GM19438 (cell line): ENCODE results near the gene SLC25A11.

Source experiments
- ATAC-seq: cut with Tn5 transposase; IDR thresholded peaks from one replicate; pipeline ENCODE4 v1.9.1; 2021; ENCODE audit warnings: low read depth; ENCODE audit not compliant: unreplicated experiment

SLC25A11 gene

DNA sequence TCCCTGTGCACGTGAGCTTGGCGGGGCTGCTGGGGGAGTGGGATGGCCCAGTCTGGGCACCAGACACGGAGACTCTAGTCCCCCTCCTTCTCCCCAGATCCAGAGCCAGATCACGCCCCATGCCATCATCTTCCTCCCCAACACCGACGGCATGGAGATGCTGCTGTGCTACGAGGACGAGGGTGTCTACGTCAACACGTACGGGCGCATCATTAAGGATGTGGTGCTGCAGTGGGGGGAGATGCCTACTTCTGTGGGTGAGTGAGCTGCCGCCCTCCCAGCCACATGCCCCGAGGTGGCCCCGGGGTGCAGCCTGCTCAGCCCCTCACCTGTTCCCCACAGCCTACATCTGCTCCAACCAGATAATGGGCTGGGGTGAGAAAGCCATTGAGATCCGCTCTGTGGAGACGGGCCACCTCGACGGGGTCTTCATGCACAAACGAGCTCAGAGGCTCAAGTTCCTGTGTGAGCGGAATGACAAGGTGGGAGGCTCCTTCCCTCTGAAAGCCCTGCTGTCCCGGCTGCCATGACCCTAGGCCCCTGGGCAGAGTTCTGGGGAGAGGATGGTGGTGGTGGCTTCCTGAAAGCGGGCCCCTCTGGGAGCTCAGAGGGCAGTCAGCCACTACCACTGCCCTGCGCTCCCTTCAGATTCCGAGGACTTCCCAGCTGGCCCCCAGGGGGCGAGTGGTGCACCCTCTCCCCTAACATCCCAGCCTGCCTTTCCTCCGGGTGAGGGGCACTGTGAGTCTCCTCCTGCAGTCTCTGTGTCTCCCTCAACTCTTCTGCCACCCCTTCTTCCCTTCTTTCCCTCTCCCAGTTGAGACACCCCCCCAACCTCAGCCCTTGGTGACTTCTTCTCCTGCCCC, 43.3 kb downstream of the SLC25A11 start:
- ATAC-seq = no peak

DNA sequence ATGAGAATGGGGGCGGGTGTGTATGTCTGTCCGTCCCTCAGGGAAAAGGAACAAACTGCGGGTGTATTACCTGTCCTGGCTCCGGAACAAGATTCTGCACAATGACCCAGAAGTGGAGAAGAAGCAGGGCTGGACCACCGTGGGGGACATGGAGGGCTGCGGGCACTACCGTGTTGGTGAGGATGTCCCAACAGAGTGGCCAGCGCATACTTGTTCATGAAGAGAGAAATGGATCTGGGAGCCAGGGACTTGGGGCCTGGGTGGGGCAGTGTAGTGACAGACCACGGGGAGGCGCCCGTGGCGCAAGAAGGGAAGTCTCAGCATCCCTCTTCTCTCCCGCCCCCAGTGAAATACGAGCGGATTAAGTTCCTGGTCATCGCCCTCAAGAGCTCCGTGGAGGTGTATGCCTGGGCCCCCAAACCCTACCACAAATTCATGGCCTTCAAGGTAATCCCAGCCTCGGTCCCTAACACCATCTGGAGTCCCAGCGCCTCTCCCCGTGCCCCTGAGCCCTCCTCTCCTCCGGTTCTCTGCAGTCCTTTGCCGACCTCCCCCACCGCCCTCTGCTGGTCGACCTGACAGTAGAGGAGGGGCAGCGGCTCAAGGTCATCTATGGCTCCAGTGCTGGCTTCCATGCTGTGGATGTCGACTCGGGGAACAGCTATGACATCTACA, 44.1 kb downstream of the SLC25A11 start:
- ATAC-seq = no peak

DNA sequence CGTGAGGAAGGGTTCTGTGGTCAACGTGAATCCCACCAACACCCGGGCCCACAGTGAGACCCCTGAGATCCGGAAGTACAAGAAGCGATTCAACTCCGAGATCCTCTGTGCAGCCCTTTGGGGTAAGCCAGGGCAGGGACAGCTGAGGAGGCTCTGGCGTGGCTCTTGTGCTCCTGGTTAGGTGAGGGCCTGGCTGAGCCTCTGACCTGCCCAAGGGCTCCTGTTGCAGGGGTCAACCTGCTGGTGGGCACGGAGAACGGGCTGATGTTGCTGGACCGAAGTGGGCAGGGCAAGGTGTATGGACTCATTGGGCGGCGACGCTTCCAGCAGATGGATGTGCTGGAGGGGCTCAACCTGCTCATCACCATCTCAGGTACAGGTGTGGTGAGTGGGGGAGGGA, 44.7 kb downstream of the SLC25A11 start:
- ATAC-seq = no peak

DNA sequence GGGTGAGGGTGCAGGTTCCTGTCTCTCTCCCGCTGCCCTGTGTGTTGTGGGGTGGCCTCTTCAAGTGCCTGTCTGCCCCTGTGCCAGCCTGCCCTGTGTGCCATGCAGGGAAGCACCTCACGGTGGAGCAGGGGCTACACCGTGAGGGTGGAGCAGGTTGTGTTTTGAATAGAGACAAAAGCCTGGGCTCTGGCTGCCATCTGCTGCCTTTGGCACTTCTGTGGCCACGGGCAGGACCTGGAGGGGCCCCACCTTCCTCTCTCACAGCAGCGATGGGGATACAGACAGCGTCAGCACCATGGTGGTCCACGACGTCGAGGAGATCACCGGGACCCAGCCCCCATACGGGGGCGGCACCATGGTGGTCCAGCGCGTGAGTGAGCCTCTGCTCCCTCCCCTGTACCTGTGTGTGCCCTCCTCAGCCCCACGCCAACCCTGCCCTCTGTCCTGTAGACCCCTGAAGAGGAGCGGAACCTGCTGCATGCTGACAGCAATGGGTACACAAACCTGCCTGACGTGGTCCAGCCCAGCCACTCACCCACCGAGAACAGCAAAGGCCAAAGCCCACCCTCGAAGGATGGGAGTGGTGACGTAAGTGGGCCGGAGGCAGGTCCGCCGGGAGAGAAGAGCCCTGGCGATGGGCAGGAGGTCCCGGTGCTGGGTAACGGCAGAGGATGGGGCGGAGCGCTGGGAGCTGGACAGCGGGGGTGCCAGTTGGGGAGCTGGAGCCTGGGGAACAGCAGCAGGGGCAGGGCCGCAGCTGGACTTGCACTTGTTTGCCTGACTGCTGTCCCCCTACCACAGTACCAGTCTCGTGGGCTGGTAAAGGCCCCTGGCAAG, 45.9 kb downstream of the SLC25A11 start:
- no peak for ATAC-seq

DNA sequence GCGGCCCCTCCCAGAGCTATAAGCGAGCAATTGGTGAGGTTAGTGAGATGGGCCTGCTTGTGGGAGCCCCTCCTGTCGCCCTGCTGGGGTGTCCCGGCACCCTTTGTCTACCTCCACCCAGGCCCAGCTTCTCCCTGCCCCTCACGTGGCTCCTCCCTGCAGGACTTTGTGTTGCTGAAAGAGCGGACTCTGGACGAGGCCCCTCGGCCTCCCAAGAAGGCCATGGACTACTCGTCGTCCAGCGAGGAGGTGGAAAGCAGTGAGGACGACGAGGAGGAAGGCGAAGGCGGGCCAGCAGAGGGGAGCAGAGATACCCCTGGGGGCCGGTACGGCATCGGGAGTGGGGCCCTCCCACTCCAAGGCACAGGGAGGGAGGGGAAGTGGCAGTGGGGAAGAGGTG, 46.6 kb downstream of the SLC25A11 start:
- ATAC-seq = no peak

DNA sequence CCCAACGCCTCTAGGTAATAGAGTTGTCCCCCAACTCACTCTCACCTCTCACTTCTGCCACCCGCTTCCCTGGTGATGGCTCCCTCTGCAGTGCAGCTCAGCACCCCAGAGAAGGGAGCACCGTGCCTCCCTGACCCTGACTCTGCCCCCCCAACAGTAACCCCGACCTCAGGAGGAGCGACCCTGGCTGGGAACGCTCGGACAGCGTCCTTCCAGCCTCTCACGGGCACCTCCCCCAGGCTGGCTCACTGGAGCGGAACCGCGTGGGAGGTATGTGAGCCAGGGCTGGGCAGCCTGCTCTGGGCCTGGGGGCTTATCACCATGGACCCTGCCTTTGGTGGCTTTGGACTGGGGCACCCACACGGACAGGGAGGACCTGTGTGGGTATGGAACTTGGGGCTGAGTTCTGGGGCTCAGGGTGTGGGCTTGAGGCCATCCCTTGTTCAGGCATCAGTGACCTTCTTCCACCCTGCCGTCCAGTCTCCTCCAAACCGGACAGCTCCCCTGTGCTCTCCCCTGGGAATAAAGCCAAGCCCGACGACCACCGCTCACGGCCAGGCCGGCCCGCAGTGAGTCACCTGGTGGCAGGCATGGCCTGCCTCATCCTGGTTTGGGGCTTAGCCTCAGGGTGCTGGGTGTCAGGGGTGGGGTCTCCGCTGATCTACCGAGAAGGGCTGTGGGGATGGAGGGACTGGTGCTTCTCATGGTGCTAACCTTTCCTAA, 47.2 kb downstream of the SLC25A11 start:
- ATAC-seq = no peak

DNA sequence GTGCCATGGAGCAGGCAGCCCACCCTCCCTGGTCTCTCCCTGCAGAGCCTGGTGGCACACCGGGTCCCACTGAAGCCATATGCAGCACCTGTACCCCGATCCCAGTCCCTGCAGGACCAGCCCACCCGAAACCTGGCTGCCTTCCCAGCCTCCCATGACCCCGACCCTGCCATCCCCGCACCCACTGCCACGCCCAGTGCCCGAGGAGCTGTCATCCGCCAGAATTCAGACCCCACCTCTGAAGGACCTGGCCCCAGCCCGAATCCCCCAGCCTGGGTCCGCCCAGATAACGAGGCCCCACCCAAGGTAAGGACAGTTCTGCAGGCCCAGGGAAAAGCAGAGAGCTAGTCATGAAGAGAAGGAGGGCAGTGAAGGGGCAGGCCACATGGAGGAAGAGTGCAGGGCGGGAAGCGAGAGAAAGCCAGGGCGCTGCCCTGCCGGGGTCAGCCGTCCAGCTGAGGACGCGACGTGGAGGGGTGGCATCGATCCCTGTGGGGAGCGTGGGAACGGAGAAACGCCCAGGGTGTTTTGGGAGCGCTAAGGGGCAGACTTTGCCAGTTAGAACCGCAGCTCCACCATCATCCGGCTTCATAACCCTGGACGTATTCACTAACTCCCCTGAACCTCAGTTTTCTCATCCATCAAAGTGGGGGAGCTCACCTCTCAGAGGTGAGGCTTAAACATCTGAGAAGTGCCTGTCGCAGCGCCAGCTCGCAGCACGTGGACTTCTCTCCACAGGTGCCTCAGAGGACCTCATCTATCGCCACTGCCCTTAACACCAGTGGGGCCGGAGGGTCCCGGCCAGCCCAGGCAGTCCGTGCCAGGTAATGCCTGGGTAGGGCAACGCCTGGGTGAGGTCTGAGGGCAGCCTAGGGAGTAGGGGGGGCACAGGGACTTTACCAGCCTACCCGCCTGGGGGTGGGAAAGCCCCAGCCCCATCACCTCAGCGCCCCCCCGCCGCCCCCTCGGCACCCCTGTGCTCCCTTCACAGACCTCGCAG, 48.1 kb downstream of the SLC25A11 start:
- ATAC-seq = no peak

DNA sequence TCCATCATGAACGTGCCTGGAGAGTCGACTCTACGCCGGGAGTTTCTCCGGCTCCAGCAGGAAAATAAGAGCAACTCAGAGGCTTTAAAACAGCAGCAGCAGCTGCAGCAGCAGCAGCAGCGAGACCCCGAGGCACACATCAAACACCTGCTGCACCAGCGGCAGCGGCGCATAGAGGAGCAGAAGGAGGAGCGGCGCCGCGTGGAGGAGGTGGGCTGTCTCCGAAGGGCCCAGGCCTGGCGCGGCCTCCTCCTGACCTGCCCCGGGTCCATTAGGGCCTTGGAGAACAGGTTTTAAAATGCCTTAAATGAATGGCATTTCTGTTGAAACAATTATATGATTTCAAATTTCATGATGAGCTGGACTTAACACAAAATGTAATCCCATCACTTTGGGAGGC, 52.3 kb downstream of the SLC25A11 start:
- no peak for ATAC-seq
